Fibroblast of villous mesenchyme (primary cell): ENCODE data around the gene AMPD2. TPM values are rescaled to one million over a fixed set of nuclear protein-coding genes. Genes with fewer than 3 reads are reported as not detected.

Experiments
- DNase-seq: peaks from one replicate; pipeline ENCODE4 v3.0.0-alpha.2; 2010; ENCODE audit warnings: low read depth
- H3K4me3 ChIP-seq: 2 replicates; pipeline ENCODE4 v1.5.1; 2011; ENCODE audit warnings: low read depth, mild to moderate bottlenecking, low read length
- total RNA-seq: library from RNA; depleted of rRNA; stranded (reverse); fragments of >200 nt; gene quantifications from 2 replicates; pipeline ENCODE4 v1.2.3, GENCODE V29; 2012
- TF ChIP-seq, protein P1 (sequence below): IDR thresholded peaks from 2 replicates; pipeline ENCODE4 v1.5.1; 2012; ENCODE audit warnings: low read depth, mild to moderate bottlenecking, low read length; ENCODE audit not compliant: insufficient read depth

AMPD2 gene
- total RNA-seq, 1 donor = 107 TPM

DNA sequence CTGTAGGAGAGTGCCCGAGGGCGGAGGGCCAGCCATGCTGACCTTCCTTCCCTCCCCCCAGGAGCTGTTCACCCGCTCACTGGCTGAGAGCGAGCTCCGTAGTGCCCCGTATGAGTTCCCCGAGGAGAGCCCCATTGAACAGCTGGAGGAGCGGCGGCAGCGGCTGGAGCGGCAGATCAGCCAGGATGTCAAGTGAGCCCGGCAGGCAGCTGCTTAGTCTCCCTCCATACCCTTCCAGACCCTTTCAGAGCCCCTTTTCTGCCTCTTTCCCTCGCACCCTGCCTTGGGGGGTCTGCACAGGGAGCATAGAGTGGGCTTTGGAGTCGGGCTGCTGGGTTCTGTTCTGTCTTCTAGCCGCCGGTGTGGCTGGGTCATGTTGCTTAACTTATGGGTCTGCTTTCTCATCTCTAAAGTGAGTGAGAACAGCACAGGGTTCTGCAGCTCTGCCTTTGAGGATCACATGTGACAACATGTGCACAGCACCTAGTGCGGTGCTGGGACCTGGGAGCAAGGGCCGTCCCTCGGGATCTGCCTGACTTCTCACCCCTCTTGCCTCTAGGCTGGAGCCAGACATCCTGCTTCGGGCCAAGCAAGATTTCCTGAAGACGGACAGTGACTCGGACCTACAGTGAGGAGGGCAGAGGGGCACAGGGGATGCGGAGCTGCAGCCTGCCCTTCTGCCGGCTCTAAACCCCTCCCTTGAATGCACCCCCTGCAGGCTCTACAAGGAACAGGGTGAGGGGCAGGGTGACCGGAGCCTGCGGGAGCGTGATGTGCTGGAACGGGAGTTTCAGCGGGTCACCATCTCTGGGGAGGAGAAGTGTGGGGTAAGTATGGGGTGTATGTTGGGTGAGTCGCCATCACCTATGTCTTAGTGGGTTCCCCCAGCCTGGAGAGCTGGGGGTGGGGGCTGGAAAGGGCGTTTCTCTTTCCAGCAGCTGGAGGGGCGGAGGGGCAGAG, 6.2 kb downstream of the AMPD2 start:
- peak; percentile 15 for DNase-seq

DNA sequence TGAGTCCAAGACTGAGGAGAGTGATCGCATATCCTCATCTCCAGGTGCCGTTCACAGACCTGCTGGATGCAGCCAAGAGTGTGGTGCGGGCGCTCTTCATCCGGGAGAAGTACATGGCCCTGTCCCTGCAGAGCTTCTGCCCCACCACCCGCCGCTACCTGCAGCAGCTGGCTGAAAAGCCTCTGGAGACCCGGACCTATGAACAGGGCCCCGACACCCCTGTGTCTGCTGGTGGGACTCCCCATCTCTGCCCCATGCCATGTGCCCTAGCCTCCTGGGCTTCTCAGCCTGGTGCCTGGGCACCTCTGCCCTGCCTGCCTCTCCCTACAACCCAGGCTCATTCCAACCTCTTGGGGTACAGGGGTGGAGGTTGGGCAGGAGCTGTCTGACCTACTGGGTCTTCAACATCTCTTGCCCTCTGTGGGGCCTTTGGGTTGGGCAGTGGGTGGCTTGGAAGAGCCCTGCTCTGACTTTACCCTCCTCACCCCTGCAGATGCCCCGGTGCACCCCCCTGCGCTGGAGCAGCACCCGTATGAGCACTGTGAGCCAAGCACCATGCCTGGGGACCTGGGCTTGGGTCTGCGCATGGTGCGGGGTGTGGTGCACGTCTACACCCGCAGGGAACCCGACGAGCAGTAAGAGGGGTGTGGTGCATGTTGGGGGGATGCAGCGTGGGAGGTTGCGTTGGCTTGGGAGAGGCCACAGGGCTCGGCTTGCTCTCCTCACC, 7.2 kb downstream of the AMPD2 start:
- H3K4me3 ChIP-seq = no peak overlapping the region
- TF ChIP-seq, protein P1, sequence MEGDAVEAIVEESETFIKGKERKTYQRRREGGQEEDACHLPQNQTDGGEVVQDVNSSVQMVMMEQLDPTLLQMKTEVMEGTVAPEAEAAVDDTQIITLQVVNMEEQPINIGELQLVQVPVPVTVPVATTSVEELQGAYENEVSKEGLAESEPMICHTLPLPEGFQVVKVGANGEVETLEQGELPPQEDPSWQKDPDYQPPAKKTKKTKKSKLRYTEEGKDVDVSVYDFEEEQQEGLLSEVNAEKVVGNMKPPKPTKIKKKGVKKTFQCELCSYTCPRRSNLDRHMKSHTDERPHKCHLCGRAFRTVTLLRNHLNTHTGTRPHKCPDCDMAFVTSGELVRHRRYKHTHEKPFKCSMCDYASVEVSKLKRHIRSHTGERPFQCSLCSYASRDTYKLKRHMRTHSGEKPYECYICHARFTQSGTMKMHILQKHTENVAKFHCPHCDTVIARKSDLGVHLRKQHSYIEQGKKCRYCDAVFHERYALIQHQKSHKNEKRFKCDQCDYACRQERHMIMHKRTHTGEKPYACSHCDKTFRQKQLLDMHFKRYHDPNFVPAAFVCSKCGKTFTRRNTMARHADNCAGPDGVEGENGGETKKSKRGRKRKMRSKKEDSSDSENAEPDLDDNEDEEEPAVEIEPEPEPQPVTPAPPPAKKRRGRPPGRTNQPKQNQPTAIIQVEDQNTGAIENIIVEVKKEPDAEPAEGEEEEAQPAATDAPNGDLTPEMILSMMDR = no peak
- DNase-seq = no peak

More for the DNA sequence above, 6.2 kb downstream of the AMPD2 start:
- TF ChIP-seq, protein P1 = no peak
- no peak overlapping the region for H3K4me3 ChIP-seq

DNA sequence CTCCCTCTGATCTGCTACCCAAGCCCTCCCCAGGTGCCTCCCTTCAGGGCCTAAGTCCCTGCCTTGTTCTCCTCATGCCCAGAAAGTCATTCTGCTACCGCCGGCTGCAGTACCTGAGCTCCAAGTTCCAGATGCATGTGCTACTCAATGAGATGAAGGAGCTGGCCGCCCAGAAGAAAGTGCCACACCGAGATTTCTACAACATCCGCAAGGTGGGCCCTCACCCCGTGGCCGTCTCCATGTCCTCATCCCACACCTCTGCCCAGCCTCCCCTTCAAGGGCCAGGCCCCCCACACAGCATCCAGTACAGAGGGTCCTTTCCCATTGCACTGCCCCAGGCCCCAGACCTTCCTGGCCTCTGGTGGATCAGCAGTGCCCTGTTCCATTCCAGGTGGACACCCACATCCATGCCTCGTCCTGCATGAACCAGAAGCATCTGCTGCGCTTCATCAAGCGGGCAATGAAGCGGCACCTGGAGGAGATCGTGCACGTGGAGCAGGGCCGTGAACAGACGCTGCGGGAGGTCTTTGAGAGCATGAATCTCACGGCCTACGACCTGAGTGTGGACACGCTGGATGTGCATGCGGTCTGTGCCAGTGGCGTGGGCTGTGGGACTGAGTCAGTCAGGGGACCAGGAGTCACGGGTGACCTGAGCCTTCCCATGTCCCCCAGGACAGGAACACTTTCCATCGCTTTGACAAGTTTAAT, 8.2 kb downstream of the AMPD2 start:
- TF ChIP-seq, protein P1 = no peak
- DNase-seq = no peak
- H3K4me3 ChIP-seq = no peak overlapping the region

DNA sequence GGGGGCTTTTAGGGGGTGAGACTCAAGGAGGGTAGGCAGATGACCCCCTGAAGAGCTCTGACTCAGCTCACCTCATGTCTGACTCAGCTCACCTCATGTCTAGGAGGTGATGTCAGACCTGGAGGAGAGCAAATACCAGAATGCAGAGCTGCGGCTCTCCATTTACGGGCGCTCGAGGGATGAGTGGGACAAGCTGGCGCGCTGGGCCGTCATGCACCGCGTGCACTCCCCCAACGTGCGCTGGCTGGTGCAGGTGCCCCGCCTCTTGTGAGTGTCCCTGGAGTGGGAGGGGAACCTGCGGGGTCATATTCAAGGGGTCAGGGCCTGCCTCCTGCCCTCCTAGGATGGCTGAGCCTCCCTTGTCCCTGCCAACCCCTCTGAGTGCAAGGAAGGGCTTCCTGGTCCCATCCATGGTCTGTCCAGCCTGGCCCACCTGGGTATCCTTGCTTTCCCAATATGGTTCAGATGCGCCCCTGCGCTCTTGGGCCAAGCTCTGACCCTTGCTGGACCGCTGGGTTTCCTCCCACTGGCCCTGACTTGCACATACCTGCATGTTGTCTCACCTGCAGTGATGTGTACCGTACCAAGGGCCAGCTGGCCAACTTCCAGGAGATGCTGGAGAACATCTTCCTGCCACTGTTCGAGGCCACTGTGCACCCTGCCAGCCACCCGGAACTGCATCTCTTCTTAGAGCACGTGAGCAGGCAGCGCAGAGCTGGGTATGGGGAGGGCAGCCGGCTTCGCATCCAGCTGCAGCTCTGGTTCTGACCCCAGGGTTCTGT, 9.1 kb downstream of the AMPD2 start:
- TF ChIP-seq, protein P1 = no peak
- no peak for DNase-seq
- H3K4me3 ChIP-seq = no peak overlapping the region

DNA sequence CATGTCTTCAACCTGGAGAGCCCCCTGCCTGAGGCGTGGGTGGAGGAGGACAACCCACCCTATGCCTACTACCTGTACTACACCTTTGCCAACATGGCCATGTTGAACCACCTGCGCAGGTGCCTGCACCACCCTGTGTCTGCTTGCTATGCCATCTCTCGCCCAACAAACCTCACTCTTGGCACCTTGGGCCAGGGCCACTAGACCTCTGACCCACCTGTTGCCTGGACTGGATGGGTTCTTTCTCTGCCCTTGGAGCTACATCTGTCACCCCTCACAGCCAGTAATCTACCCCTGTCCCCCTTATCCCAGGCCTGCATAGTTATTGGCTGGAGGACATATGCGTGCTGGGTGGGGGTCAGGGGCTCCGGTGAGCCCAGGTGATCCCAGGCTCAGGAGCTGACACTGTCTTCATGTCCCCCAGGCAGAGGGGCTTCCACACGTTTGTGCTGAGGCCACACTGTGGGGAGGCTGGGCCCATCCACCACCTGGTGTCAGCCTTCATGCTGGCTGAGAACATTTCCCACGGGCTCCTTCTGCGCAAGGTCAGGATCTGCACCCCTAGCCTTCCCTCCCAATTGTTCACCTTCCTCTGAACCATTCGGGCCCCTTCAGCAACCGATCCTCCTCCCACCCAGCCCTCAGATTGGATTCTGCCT, 9.9 kb downstream of the AMPD2 start:
- DNase-seq = no peak
- TF ChIP-seq, protein P1 = no peak
- H3K4me3 ChIP-seq = no peak overlapping the region
